Measurements from ENCODE around the gene C2orf80.

GRCh38 chr2:208172125-208172524 lies 17.7 kb downstream of the C2orf80 start:
- TF ChIP-seq, protein P1, sequence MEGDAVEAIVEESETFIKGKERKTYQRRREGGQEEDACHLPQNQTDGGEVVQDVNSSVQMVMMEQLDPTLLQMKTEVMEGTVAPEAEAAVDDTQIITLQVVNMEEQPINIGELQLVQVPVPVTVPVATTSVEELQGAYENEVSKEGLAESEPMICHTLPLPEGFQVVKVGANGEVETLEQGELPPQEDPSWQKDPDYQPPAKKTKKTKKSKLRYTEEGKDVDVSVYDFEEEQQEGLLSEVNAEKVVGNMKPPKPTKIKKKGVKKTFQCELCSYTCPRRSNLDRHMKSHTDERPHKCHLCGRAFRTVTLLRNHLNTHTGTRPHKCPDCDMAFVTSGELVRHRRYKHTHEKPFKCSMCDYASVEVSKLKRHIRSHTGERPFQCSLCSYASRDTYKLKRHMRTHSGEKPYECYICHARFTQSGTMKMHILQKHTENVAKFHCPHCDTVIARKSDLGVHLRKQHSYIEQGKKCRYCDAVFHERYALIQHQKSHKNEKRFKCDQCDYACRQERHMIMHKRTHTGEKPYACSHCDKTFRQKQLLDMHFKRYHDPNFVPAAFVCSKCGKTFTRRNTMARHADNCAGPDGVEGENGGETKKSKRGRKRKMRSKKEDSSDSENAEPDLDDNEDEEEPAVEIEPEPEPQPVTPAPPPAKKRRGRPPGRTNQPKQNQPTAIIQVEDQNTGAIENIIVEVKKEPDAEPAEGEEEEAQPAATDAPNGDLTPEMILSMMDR (IDR thresholded peaks at IDR 0.05) = no peak
- TF ChIP-seq POLR2A (IDR thresholded peaks at IDR 0.05) = no peak
